Measurements from ENCODE around the gene RELB. TPM values are rescaled to one million over a fixed set of nuclear protein-coding genes. Genes with fewer than 3 reads are reported as not detected.

Gene RELB
- total and polyA plus RNA-seq, 10 of the 15 experiments (the other 5 are each of a cell fraction or from before 2014, with no cell fraction given): 0.66 to 43.8 (median 12.8) TPM

- no peak for TF ChIP-seq SKIL (IDR thresholded peaks at IDR 0.05; ENCODE audit: low read depth, poor library complexity, severe bottlenecking)
- TF ChIP-seq, protein P1, sequence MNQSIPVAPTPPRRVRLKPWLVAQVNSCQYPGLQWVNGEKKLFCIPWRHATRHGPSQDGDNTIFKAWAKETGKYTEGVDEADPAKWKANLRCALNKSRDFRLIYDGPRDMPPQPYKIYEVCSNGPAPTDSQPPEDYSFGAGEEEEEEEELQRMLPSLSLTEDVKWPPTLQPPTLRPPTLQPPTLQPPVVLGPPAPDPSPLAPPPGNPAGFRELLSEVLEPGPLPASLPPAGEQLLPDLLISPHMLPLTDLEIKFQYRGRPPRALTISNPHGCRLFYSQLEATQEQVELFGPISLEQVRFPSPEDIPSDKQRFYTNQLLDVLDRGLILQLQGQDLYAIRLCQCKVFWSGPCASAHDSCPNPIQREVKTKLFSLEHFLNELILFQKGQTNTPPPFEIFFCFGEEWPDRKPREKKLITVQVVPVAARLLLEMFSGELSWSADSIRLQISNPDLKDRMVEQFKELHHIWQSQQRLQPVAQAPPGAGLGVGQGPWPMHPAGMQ (IDR thresholded peaks at IDR 0.05; ENCODE audit: borderline replicate concordance): no peak
- no peak for TF ChIP-seq TBL1XR1 (IDR thresholded peaks at IDR 0.05; ENCODE audit: low read depth, low read length)
- TF ChIP-seq, protein P2, sequence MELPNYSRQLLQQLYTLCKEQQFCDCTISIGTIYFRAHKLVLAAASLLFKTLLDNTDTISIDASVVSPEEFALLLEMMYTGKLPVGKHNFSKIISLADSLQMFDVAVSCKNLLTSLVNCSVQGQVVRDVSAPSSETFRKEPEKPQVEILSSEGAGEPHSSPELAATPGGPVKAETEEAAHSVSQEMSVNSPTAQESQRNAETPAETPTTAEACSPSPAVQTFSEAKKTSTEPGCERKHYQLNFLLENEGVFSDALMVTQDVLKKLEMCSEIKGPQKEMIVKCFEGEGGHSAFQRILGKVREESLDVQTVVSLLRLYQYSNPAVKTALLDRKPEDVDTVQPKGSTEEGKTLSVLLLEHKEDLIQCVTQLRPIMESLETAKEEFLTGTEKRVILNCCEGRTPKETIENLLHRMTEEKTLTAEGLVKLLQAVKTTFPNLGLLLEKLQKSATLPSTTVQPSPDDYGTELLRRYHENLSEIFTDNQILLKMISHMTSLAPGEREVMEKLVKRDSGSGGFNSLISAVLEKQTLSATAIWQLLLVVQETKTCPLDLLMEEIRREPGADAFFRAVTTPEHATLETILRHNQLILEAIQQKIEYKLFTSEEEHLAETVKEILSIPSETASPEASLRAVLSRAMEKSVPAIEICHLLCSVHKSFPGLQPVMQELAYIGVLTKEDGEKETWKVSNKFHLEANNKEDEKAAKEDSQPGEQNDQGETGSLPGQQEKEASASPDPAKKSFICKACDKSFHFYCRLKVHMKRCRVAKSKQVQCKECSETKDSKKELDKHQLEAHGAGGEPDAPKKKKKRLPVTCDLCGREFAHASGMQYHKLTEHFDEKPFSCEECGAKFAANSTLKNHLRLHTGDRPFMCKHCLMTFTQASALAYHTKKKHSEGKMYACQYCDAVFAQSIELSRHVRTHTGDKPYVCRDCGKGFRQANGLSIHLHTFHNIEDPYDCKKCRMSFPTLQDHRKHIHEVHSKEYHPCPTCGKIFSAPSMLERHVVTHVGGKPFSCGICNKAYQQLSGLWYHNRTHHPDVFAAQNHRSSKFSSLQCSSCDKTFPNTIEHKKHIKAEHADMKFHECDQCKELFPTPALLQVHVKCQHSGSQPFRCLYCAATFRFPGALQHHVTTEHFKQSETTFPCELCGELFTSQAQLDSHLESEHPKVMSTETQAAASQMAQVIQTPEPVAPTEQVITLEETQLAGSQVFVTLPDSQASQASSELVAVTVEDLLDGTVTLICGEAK (IDR thresholded peaks at IDR 0.05; ENCODE audit: borderline replicate concordance): peak; percentile 93
- no peak for TF ChIP-seq HDAC6 (IDR thresholded peaks at IDR 0.05; ENCODE audit: unreplicated experiment)
- peak; percentile 86; the same call in 1 of the 2 replicates for TF ChIP-seq NBN (IDR thresholded peaks at IDR 0.05)
- no peak for TF ChIP-seq IKZF2 (IDR thresholded peaks at IDR 0.05)
- TF ChIP-seq SPI1 (IDR thresholded peaks at IDR 0.05; ENCODE audit: borderline replicate concordance, insufficient read depth, low read depth, low read length): 0 out of 2 replicates have a peak, but pooled peaks have one; percentile 49
- TF ChIP-seq TAF1 (IDR thresholded peaks at IDR 0.05; ENCODE audit: borderline replicate concordance, low read depth, low read length): peak; percentile 92
- TF ChIP-seq ZNF622 (IDR thresholded peaks at IDR 0.05): no peak
- TF ChIP-seq GABPA (IDR thresholded peaks at IDR 0.05; ENCODE audit: low read depth): peak; percentile 93
- TF ChIP-seq RAD21 (IDR thresholded peaks at IDR 0.05; ENCODE audit: insufficient read depth, low read depth, low read length): no peak
- peak; percentile 94 for TF ChIP-seq NR2C1 (IDR thresholded peaks at IDR 0.05)
- TF ChIP-seq NRF1 (conservative IDR thresholded peaks at IDR 0.05; ENCODE audit: low read depth, low read length): no peak
- no peak for TF ChIP-seq EZH2 (IDR thresholded peaks at IDR 0.05; ENCODE audit: borderline replicate concordance, control insufficient read depth, low read depth, low read length)
- TF ChIP-seq RCOR1 (conservative IDR thresholded peaks at IDR 0.05; ENCODE audit: low read depth, low read length): no peak
- no peak for TF ChIP-seq ZSCAN29 (IDR thresholded peaks at IDR 0.05)
- TF ChIP-seq MTA2 (IDR thresholded peaks at IDR 0.05; ENCODE audit: low read depth): no peak
- TF ChIP-seq SIX5 (IDR thresholded peaks at IDR 0.05; ENCODE audit: low read depth, low read length, severe bottlenecking): peak; percentile 21
- TF ChIP-seq SMAD5 (IDR thresholded peaks at IDR 0.05; ENCODE audit: low read depth): peak; percentile 69; the same call in 1 of the 2 replicates
- TF ChIP-seq IKZF1 (conservative IDR thresholded peaks at IDR 0.05): peak; percentile 77
Measured at GRCh38 chr19:45038931-45039893, 37.9 kb downstream of the RELB start, which contains the start of gene CLASRP (continued).
